SK-N-DZ (cell line): ENCODE data around the gene SFMBT2.
"Not testable (repeated sequence)": the region's sequence is repeated elsewhere in the genome, so short reads cannot be mapped to it uniquely, and the experiment has no call there.

Experiments
- DNase-seq: peaks from one replicate; pipeline ENCODE4 v3.0.0-alpha.2; 2015; ENCODE audit warnings: low spot score

Gene SFMBT2

DNA sequence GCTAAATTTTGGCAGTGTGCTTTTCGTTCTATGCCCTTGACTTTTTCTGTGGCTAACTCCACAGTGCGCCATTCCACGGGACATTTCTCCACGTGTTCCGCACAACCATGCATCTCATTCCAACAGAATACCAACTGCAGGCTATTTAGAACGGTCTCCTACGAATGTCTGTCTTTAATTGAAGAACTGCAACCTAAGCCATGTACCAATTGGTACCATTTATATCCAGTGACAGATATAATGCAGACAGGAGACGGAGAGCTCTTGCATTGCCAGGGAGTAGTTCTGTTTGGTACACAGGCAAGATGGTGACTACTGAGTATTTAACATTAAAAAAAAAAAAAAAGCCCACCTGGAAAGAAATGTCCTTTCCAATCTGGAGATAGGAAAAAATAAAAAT lies 9.1 kb downstream of the SFMBT2 start:
- no peak for DNase-seq

DNA sequence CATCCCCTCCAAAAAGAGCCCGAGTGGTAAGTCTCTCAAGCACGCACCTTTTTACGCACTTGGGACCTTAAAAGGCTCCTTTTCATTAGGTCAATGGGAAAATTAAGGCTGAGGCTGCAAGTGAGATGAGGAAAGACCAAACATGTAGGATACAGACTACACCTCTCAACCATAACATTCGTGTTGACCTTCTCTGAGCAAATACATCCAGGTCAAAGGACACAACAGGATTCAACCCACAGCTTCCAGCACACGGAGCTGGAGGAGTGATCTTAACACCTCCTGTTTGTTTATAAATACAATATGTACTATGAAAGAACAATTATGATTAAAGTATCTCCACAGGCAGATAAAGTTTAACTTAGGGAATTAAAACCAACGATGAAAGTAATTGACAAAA lies 9.7 kb downstream of the SFMBT2 start:
- DNase-seq, result no peak

DNA sequence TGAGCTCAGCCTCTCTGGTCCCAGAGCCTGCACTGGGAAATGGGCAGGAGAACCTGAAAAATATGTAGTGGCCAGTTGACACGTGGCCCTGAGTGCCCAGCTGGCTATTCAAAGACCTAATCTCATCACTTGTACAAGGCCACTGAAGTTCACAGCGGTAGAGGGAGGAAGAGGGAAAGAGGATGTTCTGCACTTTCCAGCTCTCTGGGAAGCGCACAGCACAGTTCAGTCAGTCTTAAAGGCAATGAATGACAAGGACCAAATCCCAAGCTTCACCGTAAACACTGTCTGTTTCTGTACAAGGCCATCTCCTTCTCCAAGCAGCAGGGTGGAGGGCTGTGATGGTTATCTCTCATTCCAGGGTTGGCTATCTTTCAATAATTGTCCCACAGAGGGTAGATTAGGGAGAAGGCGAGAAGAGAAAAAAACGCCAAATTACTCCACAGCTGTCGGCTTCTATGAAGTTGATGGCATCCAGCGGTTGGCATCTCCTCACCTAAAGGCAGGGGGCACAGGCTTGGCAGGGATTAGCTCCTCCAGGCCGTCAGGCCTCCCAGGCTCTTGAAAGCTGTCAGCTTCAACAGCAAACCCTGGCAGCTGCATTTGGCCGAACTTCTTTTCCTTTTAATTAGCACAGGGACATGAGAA lies 10.6 kb downstream of the SFMBT2 start:
- peak; percentile 67 for DNase-seq

DNA sequence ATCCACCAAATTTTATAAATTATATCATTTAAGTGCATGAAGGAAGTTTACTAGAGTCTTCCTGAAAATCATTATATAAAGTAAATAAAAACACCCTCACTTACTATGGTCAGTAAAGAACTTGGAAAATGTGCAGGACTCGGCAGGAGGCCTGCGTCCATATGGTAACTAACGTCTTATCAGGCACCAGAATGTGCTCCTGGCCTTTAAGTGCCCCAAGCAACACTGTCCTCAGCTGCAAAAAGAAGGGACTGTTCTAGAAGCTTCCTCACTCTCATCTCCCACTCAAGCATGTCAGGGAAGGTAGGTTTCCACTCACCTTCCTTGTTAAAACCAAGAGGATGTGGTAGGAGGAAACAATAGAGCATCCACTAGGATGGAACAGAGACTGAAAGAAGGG lies 11.3 kb downstream of the SFMBT2 start:
- DNase-seq, result no peak

DNA sequence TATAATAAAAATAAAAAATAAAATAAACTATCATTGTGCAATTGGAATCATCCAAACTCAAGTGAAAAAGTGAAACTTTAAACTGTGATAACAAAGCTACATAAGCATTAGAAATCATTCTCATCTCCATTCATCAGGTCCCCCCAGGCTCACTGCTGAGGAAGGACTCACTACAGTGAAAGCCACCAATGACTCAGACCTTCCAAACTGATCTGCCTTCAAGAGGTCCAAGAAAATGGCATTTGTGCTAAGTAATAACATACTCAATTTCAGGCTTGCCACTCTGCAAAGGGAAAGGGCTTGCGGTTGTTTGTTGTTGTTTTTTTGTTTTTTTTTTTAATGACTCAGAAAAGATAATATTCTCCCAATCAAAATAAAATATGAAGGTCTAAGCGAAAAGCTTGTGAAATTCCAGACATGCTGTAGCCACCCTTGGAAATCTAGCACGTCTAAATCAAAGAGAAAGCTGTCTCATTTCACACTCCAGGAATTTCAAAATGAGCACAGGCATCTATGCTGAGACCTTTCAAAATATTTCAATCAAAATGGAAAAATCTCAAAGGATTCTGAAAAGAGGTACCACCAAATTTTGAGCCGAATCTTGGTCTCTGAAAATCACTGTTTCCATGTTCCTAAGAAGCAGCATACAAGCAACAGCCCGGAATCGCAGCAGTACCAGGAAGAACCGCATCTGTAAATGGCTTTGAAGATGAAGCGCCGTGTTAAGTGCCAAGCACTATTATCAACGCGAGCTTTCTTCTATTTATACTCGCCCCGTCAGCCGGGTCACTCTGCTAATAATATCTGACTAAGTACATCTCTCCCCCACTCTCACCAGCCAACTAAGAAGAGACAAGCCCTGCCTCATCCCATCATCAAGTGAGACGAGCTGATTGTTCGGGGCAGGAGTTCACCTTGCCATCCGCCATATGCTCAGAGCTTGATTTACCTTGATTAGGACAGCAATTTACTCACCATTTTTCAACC lies 13.5 kb downstream of the SFMBT2 start:
- DNase-seq, result no peak

DNA sequence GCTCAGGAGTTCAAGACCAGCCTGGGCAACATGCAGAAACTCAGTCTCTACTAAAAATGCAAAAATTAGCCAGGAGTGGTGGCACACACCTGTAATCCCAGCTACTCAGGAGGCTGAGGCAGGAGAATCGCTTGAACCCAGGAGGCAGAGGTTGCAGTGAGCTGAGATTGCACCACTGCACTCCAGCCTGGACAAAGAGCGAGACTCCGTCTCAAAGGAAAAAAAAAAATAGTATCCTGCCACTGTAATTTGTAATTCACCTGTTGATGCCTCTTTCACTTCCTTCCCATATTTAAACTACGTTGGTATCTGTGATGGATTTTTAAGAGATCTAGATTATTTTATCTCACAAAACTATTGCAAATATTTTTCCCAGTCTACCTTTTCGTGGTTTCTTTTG lies 18.5 kb downstream of the SFMBT2 start:
- not testable (repeated sequence) for DNase-seq

DNA sequence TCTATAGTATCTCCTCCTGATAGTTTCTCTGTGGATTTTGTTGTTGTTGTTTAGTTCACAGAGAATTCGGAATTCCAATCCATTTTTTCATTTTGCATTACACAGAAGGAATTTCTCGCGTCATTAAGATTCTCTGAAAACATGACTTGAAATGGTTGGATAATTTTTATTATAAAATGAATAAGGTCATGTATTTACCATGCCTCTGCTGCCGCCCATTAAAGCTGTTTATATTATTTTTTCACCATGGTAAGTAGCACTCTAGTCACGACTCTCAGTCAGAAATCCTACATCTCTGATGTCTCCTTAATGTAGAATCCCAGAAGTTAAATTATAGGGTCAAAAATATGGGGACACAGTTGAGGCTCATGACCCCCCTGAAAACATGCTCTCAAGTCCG lies 19.1 kb downstream of the SFMBT2 start:
- no peak for DNase-seq

DNA sequence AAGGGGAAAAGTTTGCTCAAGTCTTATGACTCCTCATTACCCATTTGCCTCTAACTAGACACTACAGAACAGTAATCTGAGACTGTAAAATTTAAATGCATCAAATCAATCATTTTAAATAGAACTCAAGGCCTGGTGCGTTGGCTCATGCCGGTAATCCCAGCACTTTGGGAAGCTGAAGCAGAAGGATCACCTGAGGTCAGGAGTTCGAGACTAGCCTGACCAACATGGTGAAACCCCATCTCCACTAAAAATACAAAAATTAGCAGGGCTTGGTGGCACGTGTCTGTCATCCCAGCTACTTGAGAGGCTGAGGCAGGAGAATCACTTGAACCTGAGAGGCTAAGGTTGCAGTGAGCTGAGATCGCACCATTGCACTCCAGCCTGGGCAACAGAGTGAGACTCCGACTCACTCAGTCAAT lies 20.1 kb downstream of the SFMBT2 start:
- DNase-seq, result not testable (repeated sequence)

DNA sequence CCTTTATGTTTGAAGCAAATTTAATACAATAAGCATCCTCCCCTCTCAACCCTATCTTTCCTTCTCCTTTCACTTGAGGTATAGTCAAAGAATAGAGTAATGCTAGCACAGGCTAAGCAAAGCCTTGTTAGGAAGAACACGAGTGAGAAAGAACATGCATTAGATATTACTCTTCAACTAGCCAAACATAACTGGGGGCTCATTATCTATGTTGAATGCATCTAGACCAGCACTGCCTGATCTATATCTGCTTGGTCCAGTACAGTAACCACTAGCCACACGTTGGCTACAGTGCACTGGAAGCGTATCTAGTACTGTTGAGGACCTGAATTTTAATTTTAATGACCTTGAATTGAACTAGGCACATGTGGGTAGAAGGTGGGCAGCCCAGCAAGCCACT lies 21.0 kb downstream of the SFMBT2 start:
- DNase-seq, result no peak

DNA sequence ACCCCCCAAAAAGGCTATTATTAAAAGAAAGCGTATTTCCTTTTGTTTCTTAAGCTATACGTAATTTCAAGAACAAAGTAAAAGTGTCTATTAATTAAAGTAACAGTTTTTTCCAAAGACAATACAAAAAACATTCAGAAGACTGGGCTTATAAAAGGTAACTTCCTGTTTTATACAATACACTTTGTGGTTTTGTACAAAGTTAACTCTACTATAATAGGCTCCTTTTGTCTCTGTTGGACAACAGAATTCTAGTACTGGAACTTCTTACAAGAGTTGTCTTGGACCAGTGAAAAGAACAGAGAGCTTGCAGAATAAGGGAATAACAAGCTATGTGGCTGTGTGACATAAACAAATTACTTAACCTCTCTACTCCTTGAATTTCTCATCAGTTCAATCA lies 21.5 kb downstream of the SFMBT2 start:
- no peak for DNase-seq

DNA sequence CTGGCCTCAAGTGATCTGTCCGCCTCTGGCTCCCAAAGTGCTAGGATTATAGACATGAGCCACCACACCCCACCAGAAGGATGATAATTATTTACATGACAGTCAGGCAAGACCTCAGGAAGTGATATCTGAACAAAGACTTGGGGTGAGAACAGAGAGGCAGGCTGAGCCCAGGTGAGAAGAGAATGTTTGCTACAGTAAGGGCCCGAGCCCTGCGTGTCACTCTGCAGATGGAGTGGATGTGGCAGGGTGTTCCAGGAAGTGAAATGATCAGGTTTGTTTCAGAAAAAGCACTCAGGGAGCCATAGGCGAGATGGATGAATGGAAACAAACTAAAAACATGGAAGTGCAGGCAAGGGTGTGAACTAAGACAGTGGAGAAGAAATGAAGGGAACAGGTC lies 22.2 kb downstream of the SFMBT2 start:
- no peak for DNase-seq

DNA sequence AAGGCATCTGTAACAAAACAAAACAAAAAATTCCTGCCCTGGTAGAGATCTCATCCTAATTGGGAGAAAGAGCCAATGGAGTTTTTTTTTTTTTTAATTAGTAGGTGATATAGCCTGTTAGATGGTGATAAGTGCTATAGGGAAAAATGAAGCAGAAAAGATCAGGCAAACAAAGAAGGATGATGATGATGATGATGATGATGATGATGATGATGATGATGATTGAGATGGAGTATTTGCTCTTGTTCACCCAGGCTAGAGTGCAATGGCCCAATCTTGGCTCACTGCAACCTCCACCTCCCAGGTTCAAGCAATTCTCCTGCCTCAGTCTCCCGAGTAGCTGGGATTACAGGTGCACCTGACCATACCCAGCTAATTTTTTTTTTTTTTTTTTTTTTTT lies 22.7 kb downstream of the SFMBT2 start:
- not testable (repeated sequence) for DNase-seq

DNA sequence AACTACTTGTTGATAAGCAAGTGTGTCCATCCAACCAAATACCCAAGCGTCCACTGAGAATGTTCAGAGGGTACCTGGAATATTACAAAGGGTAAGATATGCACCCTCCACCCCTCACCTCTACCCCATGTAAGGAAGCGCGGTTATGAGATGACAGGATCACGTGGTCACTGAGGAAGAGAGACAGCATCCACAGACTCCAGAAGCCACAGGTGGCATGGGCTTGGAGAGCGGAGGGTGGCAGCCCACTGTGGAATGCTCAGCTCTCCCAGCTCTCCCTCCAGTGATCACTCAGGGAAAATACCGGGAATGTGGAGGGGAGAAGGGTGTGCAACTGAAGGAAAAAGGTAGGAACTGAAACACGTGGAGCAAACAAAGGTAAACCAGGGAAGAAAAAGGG lies 25.7 kb downstream of the SFMBT2 start:
- DNase-seq, result no peak

DNA sequence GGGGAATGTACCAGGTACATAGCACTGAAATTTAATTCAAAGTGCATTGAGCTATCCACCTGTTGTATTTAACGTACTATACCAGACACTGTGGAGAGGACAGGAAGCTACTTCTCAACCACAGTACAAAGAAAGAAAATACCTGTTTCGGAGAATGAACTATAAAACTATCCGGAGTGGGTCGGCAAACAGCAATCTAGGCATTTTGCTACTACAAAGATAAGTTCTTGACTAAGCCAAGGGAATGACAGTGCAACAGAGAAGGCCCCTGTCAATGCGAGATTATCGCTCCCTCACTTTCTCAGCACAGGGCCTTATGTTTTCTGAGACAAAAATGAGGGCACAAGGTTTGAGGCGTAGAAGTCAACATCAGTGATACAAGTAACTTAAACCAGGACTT lies 27.4 kb downstream of the SFMBT2 start:
- no peak for DNase-seq

DNA sequence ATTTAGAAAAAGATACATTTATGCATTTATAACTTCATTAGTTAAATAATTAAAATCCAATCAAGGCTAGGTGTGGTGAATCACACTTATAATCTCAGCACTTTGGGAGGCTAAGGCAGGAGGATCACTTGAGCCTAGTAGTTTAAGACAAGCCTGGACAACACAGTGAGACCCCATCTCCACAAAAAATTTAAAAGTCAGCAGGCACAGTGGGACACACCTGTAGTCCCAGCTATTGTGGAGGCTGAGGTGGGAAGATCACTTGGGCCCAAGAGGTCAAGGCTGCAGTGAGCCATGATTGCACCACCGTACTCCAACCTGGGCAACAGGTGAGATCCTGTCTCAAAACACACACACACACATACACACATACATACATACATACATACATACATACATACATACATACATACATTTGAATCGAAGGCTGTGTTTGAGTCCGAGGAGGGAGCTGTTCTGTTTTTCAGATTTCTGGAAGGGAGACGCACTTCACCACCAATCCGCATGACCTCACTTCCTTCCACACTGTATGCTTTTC lies 30.1 kb downstream of the SFMBT2 start:
- DNase-seq, result no peak

DNA sequence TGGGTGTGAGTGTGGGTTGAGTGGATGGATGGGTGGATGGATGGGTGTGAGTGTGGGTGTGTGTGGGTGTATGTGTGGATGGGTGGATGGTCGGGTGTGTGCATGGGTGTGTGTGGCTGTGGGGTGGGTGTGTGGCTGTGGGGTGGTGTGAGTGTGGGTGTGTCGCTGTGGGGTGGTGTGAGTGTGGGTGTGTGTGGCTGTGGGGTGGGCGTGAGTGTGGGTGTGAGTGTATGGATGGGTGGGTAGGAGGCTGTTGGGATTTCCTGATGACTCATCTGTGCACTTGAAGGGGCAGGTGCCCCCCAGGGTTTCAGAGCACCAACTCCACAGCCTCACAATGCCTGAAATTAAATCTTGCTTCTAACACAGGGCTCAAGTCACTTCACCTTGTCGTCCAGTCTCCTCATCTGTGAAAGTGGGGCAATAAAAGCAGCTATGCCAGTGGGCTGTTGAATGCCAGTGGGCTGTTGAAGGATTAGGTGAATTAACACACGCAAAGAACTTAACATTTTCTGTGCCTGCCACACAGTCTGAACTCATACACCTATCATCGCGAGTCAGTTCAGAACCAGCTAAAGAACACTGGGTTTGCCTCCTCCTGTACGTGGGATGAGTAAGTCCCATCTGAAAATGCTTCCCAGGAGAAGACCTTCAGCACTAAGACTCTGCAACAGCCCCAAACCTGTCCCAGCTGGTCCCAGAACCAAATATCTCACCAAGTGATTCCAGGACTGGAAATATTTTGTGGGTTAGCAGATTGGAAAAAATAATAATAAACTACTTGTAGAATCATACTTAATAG lies 32.0 kb downstream of the SFMBT2 start:
- no peak for DNase-seq

DNA sequence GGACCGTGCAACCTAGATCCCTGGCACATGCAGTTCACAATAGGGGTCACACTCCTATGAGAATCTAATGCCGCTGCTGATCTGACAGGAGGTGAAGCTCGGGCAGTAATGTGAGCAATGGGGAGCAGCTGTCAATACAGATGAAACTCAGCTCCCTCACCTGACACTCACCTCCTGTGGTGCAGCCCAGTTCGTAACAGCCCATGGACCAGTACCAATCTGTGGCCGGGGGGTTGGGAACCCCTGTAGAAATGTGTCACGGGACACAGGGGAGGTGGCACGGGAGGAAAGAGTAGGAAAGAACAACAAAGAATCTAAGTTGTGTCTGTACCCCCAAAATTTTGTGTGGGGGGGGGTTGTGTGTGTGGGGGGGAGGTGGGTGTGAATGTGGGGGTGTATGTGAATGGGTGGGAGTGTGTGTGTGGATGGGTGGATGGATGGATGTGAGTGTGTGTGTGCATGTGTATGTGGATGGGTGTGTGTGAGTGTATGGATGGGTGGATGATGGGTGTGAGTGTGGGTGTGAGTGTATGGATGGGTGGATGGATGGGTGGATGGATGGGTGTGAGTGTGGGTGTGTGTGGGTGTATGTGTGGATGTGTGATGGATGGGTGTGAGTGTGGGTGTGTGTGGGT lies 33.1 kb downstream of the SFMBT2 start:
- DNase-seq, result no peak

DNA sequence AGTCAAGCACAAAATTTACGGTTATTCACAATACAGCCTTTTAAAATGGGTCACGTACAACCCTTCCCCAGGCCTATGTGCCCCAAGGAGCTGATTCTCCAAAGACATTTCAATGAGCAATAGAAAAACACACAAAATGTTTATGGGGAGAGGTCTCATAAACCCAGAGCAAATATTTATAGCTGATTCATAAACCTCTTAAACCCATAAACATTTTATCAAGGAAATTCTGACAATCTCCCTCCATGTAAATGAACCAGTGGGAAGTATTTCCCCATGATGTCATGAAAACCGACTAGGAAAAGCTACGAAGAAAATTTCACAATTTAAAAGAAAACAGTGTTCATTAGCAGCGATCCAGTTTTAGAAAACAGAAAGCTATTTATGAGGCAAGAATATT lies 36.0 kb downstream of the SFMBT2 start:
- no peak for DNase-seq

DNA sequence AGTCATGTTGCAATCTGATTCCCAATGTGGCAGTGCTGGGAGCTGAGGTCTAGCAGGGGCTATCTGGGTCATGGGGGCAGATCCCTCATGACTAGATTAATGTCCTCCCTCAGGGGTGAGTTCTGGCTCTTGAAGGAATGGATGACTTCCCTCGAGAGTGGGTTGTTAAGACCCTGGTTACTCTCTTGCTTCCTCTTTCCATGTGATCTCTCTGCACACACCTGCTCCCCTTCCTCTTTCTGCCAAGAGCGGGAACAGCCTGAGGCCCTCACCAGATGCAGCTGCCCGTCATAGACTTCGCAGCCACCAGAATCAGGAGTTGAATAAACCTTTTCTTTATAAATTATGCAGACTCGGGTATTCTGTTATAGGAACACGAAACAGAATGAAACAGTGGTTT lies 37.8 kb downstream of the SFMBT2 start:
- no peak for DNase-seq

DNA sequence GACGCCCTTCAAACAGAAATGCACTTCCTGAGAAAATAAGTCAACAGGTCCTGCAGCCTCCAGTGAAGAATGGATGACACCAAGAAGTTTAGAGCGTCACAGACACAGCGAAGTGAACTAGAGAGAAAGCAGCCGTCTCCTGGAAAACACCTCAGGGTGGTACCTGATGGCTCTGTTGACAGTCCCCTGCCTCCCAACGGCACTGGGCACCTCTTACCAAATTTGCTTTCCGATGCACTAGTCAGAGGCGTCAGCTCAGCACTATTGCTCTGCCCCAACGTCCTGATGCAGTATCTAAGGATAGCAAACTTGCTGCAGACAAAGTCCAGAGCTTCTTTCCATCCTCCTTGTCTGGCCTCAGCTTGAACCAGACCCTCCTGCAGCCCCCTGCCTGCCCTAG lies 38.3 kb downstream of the SFMBT2 start:
- DNase-seq, result no peak

DNA sequence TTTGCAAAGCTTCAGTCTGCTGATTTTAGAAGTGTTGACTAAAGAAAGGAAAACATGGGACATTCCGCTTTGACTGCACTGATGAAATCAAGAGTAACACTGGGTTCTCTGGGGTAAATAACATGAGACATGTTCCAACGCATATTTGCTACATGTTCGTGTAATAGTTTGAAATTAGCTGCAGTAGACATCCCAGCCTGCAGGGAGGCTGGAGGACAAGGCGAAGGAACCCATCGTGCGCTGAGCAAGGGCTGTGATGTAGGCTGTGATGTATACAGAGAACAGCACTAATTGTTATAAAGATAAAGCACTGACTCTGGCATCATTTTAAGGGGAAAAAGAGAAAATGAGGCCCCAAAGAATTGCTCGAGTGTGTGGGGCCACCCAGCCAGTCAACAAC lies 40.3 kb downstream of the SFMBT2 start:
- DNase-seq, result no peak
